Mammary epithelial cell (primary cell): Measurements from ENCODE around the gene ALK.

Experiments
- EZH2 ChIP-seq: IDR thresholded peaks from 2 replicates; pipeline ENCODE4 v1.6.1; 2012; ENCODE audit warnings: low read length, inconsistent platforms, borderline replicate concordance
- TF ChIP-seq, protein P1 (sequence below), 2 donors: IDR thresholded peaks in 1 of 2; conservative IDR thresholded peaks in 1 of 2; 2 replicates each; pipeline ENCODE4 v1.5.1; 2011 to 2012; ENCODE audit warnings: inconsistent platforms in 2 of 2, low read length in 2 of 2, mild to moderate bottlenecking in 2 of 2, control low read depth in 1 of 2, low read depth in 1 of 2; ENCODE audit not compliant: insufficient read depth in 1 of 2; ENCODE audit errors: extremely low read depth in 1 of 2

DNA sequence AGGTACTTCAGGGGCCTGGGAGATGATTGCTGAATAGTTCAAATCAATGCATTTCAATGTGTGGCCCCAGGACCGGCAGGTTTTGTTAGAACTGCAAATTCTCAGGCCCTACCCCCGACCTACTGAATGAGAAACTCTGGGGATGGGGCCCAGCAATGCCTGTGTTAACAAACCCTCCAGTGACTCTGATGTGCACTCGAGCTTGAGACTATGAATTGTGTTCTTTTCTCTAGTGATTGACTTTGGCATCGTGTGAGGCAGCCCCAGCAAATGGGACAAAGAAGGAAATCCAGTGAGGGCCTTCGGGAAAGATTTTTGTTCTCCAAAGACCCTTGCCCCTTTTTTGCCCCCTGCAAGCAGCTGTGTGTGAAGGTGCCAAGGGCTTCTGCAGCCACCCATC is 22.4 kb downstream of the ALK start:
- TF ChIP-seq, protein P1, sequence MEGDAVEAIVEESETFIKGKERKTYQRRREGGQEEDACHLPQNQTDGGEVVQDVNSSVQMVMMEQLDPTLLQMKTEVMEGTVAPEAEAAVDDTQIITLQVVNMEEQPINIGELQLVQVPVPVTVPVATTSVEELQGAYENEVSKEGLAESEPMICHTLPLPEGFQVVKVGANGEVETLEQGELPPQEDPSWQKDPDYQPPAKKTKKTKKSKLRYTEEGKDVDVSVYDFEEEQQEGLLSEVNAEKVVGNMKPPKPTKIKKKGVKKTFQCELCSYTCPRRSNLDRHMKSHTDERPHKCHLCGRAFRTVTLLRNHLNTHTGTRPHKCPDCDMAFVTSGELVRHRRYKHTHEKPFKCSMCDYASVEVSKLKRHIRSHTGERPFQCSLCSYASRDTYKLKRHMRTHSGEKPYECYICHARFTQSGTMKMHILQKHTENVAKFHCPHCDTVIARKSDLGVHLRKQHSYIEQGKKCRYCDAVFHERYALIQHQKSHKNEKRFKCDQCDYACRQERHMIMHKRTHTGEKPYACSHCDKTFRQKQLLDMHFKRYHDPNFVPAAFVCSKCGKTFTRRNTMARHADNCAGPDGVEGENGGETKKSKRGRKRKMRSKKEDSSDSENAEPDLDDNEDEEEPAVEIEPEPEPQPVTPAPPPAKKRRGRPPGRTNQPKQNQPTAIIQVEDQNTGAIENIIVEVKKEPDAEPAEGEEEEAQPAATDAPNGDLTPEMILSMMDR (conservative IDR thresholded peaks at IDR 0.05 in 1 of 2, IDR thresholded peaks at IDR 0.05 in 1 of 2; ENCODE audit: extremely low read depth in 1 of 2, insufficient read depth in 1 of 2, low read depth in 1 of 2, low read length in 2 of 2): no peak
- TF ChIP-seq EZH2: no peak
